DND-41 (cell line): ENCODE results near the gene NOTCH4.
"Not testable (repeated sequence)": the region's sequence is repeated elsewhere in the genome, so short reads cannot be mapped to it uniquely, and the experiment has no call there.

Experiments used
- ATAC-seq: fragments of 200-7000 bp; cut with Tn5 transposase; 3 replicates; pipeline ENCODE4 v1.9.1; 2021; ENCODE audit warnings: low read depth; ENCODE audit not compliant: insufficient read depth
- DNase-seq: peaks from one replicate; pipeline ENCODE4 v3.0.0-alpha.2; 2020
- H2AFZ ChIP-seq: 2 replicates; pipeline ENCODE4 v1.6.0; 2012; ENCODE audit warnings: low read depth, low read length
- H3K27ac ChIP-seq: 2 replicates; pipeline ENCODE4 v1.5.1; 2012; ENCODE audit warnings: low read length, inconsistent platforms
- H3K27me3 ChIP-seq: fragments of 200-600 bp; sonication (generic); 2 replicates; pipeline ENCODE4 v1.6.0; 2012; ENCODE audit warnings: low read length, mild to moderate bottlenecking, inconsistent platforms; ENCODE audit not compliant: insufficient read depth, poor library complexity
- H3K36me3 ChIP-seq: 2 replicates; pipeline ENCODE4 v1.5.1; 2012; ENCODE audit warnings: low read length, inconsistent platforms; ENCODE audit not compliant: insufficient read depth
- H3K4me1 ChIP-seq: 2 replicates; pipeline ENCODE4 v1.5.1; 2012; ENCODE audit warnings: mild to moderate bottlenecking, low read length; ENCODE audit not compliant: insufficient read depth
- H3K4me2 ChIP-seq: 2 replicates; pipeline ENCODE4 v1.6.0; 2012; ENCODE audit warnings: mild to moderate bottlenecking, moderate library complexity, low read length, inconsistent platforms; ENCODE audit not compliant: insufficient read depth
- H3K4me3 ChIP-seq, 2 experiments: fragments of 200-600 bp in 1 of 2; shearing (Covaris generic) in 1 of 2; 2 replicates each; pipeline ENCODE4 v1.5.1; 2012 to 2016; ENCODE audit warnings: inconsistent platforms in 2 of 2, low read length in 2 of 2, mild to moderate bottlenecking in 2 of 2, low read depth in 1 of 2, moderate library complexity in 1 of 2
- H3K79me2 ChIP-seq: 2 replicates; pipeline ENCODE4 v1.6.0; 2012; ENCODE audit warnings: low read length, inconsistent platforms; ENCODE audit not compliant: insufficient read depth
- H3K9ac ChIP-seq: 2 replicates; pipeline ENCODE4 v1.6.0; 2012; ENCODE audit warnings: low read depth, mild to moderate bottlenecking, inconsistent platforms, low read length, moderate library complexity
- H3K9me3 ChIP-seq: 2 replicates; pipeline ENCODE4 v1.5.1; 2012; ENCODE audit warnings: low read length, moderate library complexity, mild to moderate bottlenecking, inconsistent platforms; ENCODE audit not compliant: insufficient read depth, severe bottlenecking
- H4K20me1 ChIP-seq: 2 replicates; pipeline ENCODE4 v1.6.0; 2012; ENCODE audit warnings: low read length; ENCODE audit not compliant: insufficient read depth
- EZH2 ChIP-seq: IDR thresholded peaks from 3 replicates; pipeline ENCODE4 v1.6.1; 2012; ENCODE audit warnings: borderline replicate concordance, low read depth, mild to moderate bottlenecking, moderate library complexity, low read length, inconsistent platforms; ENCODE audit not compliant: severe bottlenecking
- TF ChIP-seq, protein P1 (sequence below): IDR thresholded peaks from 2 replicates; pipeline ENCODE4 v1.5.1; 2012; ENCODE audit warnings: borderline replicate concordance, low read length, moderate library complexity, mild to moderate bottlenecking; ENCODE audit not compliant: poor library complexity, severe bottlenecking; ENCODE audit errors: extremely low read depth

The NOTCH4 gene

DNA sequence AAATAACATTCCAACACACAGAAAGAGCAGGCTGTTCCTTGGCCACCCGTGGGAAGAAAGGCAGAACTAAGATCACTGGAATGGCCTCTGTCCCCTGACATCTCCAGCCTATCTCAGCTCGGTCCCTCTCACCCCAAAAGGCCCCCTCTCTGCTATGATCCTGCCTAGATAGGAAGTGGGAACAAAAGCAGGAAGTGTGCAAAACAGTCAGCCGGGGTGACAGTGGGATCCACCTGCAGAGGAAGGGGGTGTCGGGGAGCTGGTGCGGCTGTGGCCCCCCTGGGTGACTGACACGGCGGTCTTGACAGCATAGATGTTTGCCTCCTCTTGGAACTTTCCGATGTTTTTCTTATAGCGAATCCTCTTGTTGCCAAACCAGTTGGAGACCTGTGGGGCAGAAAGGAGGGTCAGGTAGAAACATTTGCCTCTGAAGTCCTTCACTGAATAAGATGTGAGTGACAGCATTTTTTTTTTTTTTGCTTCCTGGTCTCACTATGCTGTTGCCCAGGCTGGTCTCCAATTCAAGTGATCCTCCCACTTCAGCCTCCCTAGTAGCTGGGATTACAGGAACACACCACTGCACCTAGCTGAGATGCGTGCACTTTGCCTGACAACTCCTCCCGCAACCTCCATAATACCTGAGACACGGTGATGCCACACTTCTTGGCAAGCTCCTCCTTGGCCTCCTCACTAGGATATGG is 36.7 kb downstream of the NOTCH4 start:
- Histone ChIP-seq H3K9ac (no peak overlapping the region), H3K4me2 (peak overlapping the region; percentile 93; the same call in 1 of the 2 replicates), H4K20me1 (no peaks in the 10 kb centered on the region), H3K27ac (0 out of 2 replicates have a peak overlapping the region, but pooled peaks have one; percentile 59), H3K36me3 (peaks cover 63% of the 10 kb centered on the region), H3K4me1 (peaks cover 51% of the 10 kb centered on the region), H3K27me3 (no peaks in the 10 kb centered on the region), H3K4me3 (no peak overlapping the region), H2AFZ (no peak overlapping the region), H3K9me3 (no peaks in the 10 kb centered on the region), H3K79me2 (peaks cover 53% of the 10 kb centered on the region)
- ATAC-seq (no peak), DNase-seq (no peak)
- TF ChIP-seq, protein P1, sequence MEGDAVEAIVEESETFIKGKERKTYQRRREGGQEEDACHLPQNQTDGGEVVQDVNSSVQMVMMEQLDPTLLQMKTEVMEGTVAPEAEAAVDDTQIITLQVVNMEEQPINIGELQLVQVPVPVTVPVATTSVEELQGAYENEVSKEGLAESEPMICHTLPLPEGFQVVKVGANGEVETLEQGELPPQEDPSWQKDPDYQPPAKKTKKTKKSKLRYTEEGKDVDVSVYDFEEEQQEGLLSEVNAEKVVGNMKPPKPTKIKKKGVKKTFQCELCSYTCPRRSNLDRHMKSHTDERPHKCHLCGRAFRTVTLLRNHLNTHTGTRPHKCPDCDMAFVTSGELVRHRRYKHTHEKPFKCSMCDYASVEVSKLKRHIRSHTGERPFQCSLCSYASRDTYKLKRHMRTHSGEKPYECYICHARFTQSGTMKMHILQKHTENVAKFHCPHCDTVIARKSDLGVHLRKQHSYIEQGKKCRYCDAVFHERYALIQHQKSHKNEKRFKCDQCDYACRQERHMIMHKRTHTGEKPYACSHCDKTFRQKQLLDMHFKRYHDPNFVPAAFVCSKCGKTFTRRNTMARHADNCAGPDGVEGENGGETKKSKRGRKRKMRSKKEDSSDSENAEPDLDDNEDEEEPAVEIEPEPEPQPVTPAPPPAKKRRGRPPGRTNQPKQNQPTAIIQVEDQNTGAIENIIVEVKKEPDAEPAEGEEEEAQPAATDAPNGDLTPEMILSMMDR: no peak
- no peak for TF ChIP-seq EZH2

DNA sequence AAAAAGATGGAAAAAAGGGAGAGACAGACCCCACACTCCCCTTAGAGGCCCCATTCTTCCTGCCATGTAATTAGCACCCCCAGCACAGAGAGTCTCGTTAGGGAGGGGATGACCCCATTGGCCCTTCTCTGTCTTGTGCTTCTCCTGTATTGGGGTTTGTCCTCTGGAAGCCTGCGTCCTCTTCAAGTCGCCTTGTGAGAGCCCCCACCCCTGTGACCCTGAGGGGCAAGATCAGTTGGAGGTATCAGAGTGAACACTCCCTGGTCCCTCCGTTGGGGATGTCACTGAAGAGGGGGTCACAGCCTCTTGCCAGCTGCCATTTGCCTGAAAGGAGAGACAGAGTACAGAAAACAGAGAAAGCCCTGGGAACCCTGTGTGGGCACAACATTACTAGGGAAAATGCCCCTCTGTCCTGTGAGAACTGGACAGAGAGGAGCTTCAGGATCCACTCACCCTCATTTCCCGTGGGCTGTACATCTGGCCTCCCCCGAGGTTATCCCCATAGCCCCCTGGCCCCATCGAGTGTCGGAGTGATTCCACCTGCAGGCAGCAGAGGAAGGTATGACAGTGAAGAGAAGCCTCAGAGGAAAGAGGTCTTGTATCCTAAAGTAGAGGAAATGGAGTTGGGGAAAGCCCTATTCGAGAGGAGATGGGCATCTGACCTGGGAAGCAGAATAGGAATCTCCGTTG is 37.6 kb downstream of the NOTCH4 start:
- H3K4me3 ChIP-seq, H3K9me3 ChIP-seq, H3K9ac ChIP-seq, H3K27ac ChIP-seq, H3K27me3 ChIP-seq, DNase-seq, H4K20me1 ChIP-seq, ATAC-seq, H2AFZ ChIP-seq: not testable (repeated sequence)
- peaks cover 44% of the 10 kb centered on the region for H3K79me2 ChIP-seq
- peaks cover 71% of the 10 kb centered on the region for H3K36me3 ChIP-seq
- H3K4me2 ChIP-seq: peak overlapping the region; percentile 93; the same call in 1 of the 2 replicates
- peaks cover 44% of the 10 kb centered on the region for H3K4me1 ChIP-seq

DNA sequence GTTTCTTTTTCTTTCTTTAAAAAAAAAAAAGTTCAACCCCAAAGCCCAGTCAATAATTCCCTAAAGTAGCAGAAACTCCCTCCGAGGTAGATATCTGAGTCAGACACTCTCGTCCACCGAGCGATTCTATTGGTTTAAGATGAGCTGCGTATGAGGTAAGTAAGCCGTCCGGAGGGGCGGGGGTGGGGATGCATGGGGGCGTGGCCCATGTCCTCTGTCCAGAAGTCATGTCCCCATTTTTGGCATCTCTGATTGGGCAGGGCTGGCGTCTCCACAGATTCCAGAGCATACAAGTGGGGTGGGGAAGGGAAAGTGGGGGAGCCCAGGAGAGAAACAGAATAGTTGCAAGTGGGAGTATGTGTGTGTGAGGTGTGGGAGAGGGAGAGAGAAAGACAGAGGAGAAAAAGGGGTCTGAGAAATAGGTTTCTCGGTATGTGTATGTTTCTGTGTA is 38.2 kb downstream of the NOTCH4 start:
- H2AFZ ChIP-seq, DNase-seq, H4K20me1 ChIP-seq, H3K4me2 ChIP-seq, H3K9me3 ChIP-seq, H3K27ac ChIP-seq, H3K4me3 ChIP-seq, H3K9ac ChIP-seq, H3K27me3 ChIP-seq, ATAC-seq: not testable (repeated sequence)
- Histone ChIP-seq H3K79me2 (peaks cover 38% of the 10 kb centered on the region), H3K4me1 (peaks cover 40% of the 10 kb centered on the region), H3K36me3 (peaks cover 75% of the 10 kb centered on the region)

DNA sequence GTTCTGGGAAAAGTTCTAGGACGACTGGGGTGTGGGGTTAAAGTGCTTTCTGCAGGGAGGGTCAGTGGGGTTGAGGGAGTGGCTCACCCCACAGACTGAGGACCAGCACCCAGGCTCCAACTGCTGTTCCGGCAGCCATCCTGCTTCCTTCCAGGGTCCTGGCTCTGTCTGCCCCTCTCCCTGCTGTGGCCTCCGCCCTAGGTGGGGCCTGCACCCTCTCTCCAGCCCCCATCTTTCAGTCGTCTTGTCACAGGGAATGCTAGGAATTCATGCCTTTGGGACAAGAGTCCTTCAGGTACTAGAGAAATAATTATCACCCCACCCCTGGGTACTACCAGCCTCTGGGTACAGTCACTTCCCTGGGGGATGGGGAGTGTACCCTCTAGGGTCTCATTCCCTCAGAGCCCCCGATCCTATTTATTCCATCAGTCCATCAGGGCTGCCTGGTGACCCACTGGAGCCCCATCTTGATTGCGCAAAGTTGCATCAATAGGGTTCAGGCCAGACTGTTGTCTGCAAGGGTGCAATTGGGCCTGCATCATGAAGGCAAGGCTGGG is 39.7 kb downstream of the NOTCH4 start, which contains the start of gene AGER:
Gene AGER, minus strand, starts transcription at position 170 of the 557 bp plus-strand sequence. Its CDS starts 31 bp downstream, at position 139.
- Histone ChIP-seq H3K36me3 (peaks cover 86% of the 10 kb centered on the region), H3K9ac (no peak within 1 kb of the TSS), H3K27me3 (no peaks in the 10 kb centered on the region), H3K4me1 (peaks cover 43% of the 10 kb centered on the region), H4K20me1 (no peaks in the 10 kb centered on the region), H2AFZ (no peak within 1 kb of the TSS), H3K9me3 (no peaks in the 10 kb centered on the region), H3K79me2 (peaks cover 35% of the 10 kb centered on the region), H3K4me3 (no peak within 1 kb of the TSS), H3K27ac (no peak within 1 kb of the TSS), H3K4me2 (no peak within 1 kb of the TSS)
- TF ChIP-seq, protein P1: no peak
- TF ChIP-seq EZH2: no peak
- DNase-seq: no peak
- ATAC-seq: 0 out of 3 replicates have a peak, but pooled peaks have one; percentile 9
